Measurements from ENCODE around the gene IL1B.

The IL1B gene

GRCh38 chr2:112832841-112833638, 3.5 kb downstream of the IL1B start:
- Histone ChIP-seq H3K4me1 (ENCODE audit: insufficient read depth, low read length, severe bottlenecking) (no peaks in the 10 kb centered on the region), H3K9me3 (ENCODE audit: low read length) (no peaks in the 10 kb centered on the region), H3K9ac (ENCODE audit: low read length) (no peak overlapping the region), H3K4me3 (ENCODE audit: low read depth, low read length, poor library complexity, severe bottlenecking) (no peak overlapping the region), H3K36me3 (ENCODE audit: insufficient read depth, low read length) (no peaks in the 10 kb centered on the region), H3F3A (ENCODE audit: insufficient read depth, low read length) (no peaks in the 10 kb centered on the region), H2AFZ (ENCODE audit: low read length) (no peak overlapping the region), H3K27me3 (ENCODE audit: insufficient read depth, low read length) (no peaks in the 10 kb centered on the region), H3K79me2 (ENCODE audit: insufficient read depth, low read length) (no peaks in the 10 kb centered on the region), H3K27ac (ENCODE audit: low read depth, low read length, poor library complexity, severe bottlenecking) (no peak overlapping the region), H4K20me1 (ENCODE audit: insufficient read depth, low read length) (no peaks in the 10 kb centered on the region), H3K9me2 (ENCODE audit: low read depth, low read length) (no peaks in the 10 kb centered on the region), H3K4me2 (ENCODE audit: low read length) (no peak overlapping the region)
- no peak for TF ChIP-seq CTCF (IDR thresholded peaks at IDR 0.05; ENCODE audit: low read length)
- no peak for TF ChIP-seq EZH2 (IDR thresholded peaks at IDR 0.05; ENCODE audit: borderline replicate concordance, low read length)

GRCh38 chr2:112831946-112832840, 4.4 kb downstream of the IL1B start:
- H3K4me3 ChIP-seq (ENCODE audit: low read depth, low read length, poor library complexity, severe bottlenecking) = no peak overlapping the region
- no peaks in the 10 kb centered on the region for H4K20me1 ChIP-seq (ENCODE audit: insufficient read depth, low read length)
- H3K27me3 ChIP-seq (ENCODE audit: insufficient read depth, low read length) = no peaks in the 10 kb centered on the region
- no peaks in the 10 kb centered on the region for H3F3A ChIP-seq (ENCODE audit: insufficient read depth, low read length)
- no peak overlapping the region for H2AFZ ChIP-seq (ENCODE audit: low read length)
- H3K9ac ChIP-seq (ENCODE audit: low read length) = no peak overlapping the region
- no peaks in the 10 kb centered on the region for H3K79me2 ChIP-seq (ENCODE audit: insufficient read depth, low read length)
- H3K27ac ChIP-seq (ENCODE audit: low read depth, low read length, poor library complexity, severe bottlenecking) = no peak overlapping the region
- no peak overlapping the region for H3K4me2 ChIP-seq (ENCODE audit: low read length)
- H3K36me3 ChIP-seq (ENCODE audit: insufficient read depth, low read length) = no peaks in the 10 kb centered on the region
- H3K9me2 ChIP-seq (ENCODE audit: low read depth, low read length) = no peaks in the 10 kb centered on the region
- H3K9me3 ChIP-seq (ENCODE audit: low read length) = no peaks in the 10 kb centered on the region
- TF ChIP-seq CTCF (IDR thresholded peaks at IDR 0.05; ENCODE audit: low read length) (no peak), EZH2 (IDR thresholded peaks at IDR 0.05; ENCODE audit: borderline replicate concordance, low read length) (no peak)
- no peaks in the 10 kb centered on the region for H3K4me1 ChIP-seq (ENCODE audit: insufficient read depth, low read length, severe bottlenecking)

- H3K27ac ChIP-seq (ENCODE audit: low read depth, low read length, poor library complexity, severe bottlenecking) = no peak overlapping the region
- no peaks in the 10 kb centered on the region for H3K27me3 ChIP-seq (ENCODE audit: insufficient read depth, low read length)
- H3K4me1 ChIP-seq (ENCODE audit: insufficient read depth, low read length, severe bottlenecking) = no peaks in the 10 kb centered on the region
- H3K4me3 ChIP-seq (ENCODE audit: low read depth, low read length, poor library complexity, severe bottlenecking) = no peak overlapping the region
- no peak overlapping the region for H2AFZ ChIP-seq (ENCODE audit: low read length)
- TF ChIP-seq EZH2 (IDR thresholded peaks at IDR 0.05; ENCODE audit: borderline replicate concordance, low read length) (no peak), CTCF (IDR thresholded peaks at IDR 0.05; ENCODE audit: low read length) (no peak)
- H3K4me2 ChIP-seq (ENCODE audit: low read length) = no peak overlapping the region
- no peaks in the 10 kb centered on the region for H3K9me3 ChIP-seq (ENCODE audit: low read length)
- H3K36me3 ChIP-seq (ENCODE audit: insufficient read depth, low read length) = no peaks in the 10 kb centered on the region
- H3K9ac ChIP-seq (ENCODE audit: low read length) = no peak overlapping the region
- H4K20me1 ChIP-seq (ENCODE audit: insufficient read depth, low read length) = no peaks in the 10 kb centered on the region
- H3F3A ChIP-seq (ENCODE audit: insufficient read depth, low read length) = no peaks in the 10 kb centered on the region
- H3K79me2 ChIP-seq (ENCODE audit: insufficient read depth, low read length) = no peaks in the 10 kb centered on the region
- no peaks in the 10 kb centered on the region for H3K9me2 ChIP-seq (ENCODE audit: low read depth, low read length)
These were observed 5.1 kb downstream of the IL1B start for GRCh38 chr2:112831513-112831845.

All from OCI-LY1 (cell line).